ENCODE data around the gene GET4.

Gene GET4

DNA sequence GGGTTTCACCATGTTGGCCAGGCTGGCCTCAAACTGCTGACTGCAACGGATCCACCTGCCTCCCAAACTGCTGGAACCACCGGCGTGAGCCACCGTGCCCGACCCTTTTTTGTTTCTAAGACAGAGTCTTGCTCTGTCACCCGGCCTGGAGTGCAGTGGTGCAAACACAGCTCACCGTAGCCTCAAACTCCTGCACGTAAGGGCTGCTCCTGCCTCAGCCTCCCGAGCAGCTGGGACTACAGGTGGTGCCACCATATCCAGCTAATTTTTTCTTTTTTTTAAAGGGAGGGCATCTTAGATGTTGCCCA is 41.7 kb downstream of the GET4 start:
- no peak overlapping the region for H3K27ac ChIP-seq
- TF ChIP-seq, protein P1, sequence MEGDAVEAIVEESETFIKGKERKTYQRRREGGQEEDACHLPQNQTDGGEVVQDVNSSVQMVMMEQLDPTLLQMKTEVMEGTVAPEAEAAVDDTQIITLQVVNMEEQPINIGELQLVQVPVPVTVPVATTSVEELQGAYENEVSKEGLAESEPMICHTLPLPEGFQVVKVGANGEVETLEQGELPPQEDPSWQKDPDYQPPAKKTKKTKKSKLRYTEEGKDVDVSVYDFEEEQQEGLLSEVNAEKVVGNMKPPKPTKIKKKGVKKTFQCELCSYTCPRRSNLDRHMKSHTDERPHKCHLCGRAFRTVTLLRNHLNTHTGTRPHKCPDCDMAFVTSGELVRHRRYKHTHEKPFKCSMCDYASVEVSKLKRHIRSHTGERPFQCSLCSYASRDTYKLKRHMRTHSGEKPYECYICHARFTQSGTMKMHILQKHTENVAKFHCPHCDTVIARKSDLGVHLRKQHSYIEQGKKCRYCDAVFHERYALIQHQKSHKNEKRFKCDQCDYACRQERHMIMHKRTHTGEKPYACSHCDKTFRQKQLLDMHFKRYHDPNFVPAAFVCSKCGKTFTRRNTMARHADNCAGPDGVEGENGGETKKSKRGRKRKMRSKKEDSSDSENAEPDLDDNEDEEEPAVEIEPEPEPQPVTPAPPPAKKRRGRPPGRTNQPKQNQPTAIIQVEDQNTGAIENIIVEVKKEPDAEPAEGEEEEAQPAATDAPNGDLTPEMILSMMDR (conservative IDR thresholded peaks at IDR 0.05) = no peak

DNA sequence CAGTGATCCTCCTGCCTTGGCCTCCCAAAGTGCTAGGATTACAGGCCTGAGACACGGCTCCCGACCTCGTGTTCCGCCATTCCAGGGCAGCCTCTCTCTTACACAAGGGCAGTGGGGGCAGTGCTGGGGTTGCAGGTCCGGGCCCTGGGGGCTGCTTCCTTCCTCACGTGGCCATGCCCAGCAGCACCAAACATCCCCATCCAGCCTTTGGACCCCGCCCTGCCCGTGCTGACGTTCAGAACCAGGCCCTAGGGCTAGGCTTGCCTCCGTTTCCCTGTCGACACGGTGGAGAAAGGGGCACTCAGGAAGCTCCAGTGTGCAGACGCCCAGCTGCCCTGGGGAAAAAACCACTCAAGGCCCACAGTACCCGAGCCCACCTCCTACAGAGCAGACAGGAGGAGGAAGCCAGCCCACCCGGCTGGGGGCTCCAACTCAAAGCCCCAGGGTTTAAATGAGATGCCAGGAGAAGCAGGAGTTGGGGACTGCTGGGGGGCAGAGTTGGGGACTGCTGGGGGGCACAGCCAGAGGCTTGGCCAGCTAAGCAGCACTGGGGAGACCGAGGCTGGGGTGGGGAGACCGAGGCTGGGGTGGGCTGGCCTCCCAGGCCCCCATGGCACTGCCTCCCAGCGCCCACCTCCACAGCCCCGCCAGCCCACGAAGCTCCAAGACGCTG is 42.2 kb downstream of the GET4 start:
- no peak overlapping the region for H3K27ac ChIP-seq
- TF ChIP-seq, protein P1 (conservative IDR thresholded peaks at IDR 0.05) = no peak

DNA sequence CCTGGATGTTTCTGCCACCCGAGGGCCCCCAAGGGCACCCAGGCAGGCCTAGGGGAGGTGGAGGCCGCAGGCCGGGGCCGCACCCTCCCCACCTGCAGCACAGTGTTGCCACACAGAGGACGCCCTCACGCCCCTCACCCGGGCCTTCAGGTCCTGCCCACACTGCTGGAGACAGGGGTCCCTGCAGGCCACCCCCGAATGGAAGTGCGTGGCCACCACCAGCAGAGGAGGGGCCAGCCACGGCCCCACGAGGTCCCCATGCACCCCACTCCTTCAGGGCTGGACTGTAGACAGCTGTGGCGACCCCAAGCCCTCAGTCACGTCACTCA is 42.7 kb downstream of the GET4 start:
- TF ChIP-seq, protein P1 (conservative IDR thresholded peaks at IDR 0.05) = no peak
- no peak overlapping the region for H3K27ac ChIP-seq

DNA sequence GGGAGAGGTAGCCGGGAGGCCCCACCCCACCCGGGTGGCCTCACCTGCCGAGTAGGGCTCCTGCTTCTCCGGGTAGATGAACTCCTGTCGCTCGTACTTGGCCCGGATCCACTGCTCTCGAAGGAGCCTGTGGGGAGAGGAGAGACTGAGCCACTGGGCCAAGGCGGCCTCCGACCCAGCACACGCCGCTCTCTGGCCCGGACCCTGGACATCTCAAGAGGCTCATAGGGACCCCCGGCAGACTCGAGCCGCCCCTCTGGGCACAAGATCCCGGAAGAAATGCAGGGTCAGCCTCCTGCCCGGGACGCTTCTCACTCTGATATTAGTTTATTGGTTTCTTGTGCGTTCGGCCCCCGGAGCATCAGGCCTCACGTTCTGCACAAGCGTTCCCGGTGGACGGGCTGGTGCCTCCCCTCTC is 43.6 kb downstream of the GET4 start:
- TF ChIP-seq, protein P1 (conservative IDR thresholded peaks at IDR 0.05) = no peak
- H3K27ac ChIP-seq = no peak overlapping the region

DNA sequence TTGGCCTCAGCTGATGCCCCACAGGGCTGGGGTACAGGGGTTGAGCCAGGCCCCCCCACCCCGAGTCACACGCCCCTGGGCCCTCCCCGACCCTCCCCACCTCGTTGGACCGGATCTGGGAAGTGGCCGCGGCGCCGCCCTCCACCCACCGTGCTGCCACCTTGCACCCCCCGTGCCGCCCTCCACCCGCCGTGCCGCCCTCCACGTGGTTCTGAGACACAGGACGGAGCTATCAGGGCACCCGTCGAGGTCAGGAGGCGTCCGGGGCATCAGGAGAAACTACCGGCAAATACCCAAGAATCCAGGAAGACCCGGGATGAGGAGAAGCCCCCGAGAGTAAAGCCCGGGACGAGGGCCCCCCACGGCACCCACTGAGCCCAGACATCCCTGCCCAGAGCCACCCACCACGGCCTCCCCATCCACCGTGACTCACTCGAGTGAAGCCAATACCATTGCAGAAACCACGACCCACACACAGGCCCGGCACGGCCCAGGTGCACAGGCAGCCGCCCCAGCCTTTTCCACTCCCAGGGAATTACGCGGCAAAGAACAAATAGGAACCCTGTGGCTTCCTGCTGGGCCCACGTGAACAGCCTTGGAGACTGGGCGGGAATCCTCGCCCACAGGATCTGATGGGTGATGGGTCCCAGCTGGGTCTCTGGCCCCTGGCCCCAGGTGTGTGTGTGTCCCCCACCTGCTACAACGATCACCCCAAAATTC is 44.2 kb downstream of the GET4 start:
- TF ChIP-seq, protein P1 (conservative IDR thresholded peaks at IDR 0.05) = no peak

DNA sequence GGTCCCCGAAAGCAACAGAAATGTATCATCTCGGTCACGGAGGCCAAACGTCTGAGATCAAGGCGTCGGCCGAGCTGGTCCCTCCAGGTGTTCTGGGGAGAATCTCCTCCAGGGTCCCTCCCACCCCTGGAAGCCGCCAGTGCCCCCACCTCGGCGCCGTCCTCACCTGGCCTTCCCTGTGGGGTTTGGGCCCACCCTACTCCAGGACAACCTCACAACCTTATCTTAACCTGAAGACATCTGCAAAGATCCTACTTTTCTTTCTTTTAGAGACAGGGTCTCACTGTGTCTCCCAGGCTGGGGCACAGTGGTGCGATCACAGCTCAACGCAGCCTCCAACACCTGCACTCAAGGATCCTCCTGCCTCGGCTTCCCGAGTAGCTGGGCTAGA is 44.7 kb downstream of the GET4 start:
- TF ChIP-seq, protein P1 (conservative IDR thresholded peaks at IDR 0.05) = no peak
- H3K27ac ChIP-seq = no peak overlapping the region

More for the DNA sequence above, 44.2 kb downstream of the GET4 start:
- H3K27ac ChIP-seq = no peak overlapping the region

DNA sequence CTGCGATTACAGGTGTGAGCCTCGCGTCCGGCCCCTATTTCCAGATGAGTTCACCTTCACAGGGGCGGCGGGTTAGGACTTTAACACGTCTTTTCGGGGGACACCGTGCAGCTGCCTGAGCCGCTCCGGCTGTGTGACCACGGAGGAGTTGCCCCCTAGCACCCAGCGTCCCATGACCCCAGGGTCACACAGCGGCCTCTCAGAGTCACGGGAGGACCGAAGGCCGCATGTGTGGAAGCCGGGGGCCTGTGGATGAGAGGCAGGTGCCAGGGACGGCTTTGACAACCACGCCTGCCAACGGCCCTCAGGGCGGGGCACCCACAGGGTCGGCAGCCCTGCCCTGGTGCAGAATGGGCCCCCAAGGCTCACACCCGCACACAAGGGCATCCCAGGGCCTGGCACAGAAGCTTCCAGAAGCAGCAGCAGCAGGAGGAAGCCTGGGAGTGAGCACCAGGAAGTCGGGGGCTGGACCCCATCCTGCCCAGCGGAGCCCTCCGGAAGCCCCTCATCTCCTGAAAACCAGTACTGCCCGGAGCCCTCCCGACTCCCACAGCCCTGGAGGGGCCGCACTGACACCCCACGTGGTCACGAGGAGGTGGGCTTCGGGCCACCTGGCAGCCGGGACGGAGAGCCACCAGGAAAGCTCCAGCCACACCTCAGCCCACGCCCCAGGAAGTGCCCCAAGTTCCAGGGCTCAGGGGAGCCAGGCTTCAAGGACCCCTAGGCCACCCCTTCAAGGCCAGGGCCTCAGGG is 45.4 kb downstream of the GET4 start:
- TF ChIP-seq, protein P1 (conservative IDR thresholded peaks at IDR 0.05) = no peak
- no peak overlapping the region for H3K27ac ChIP-seq

Data from VCaP (cell line).